HL-60 (cell line): ENCODE results near the gene NELFB.

ENCODE experiments used
- CTCF ChIP-seq: IDR thresholded peaks from one replicate; pipeline ENCODE4 v1.5.1; 2011; ENCODE audit warnings: low read length, control low read depth, inconsistent platforms; ENCODE audit not compliant: insufficient read depth
- TF ChIP-seq, protein P1 (sequence below): IDR thresholded peaks from 2 replicates; pipeline ENCODE4 v1.6.1; 2012; ENCODE audit warnings: low read depth; ENCODE audit not compliant: insufficient replicate concordance

DNA sequence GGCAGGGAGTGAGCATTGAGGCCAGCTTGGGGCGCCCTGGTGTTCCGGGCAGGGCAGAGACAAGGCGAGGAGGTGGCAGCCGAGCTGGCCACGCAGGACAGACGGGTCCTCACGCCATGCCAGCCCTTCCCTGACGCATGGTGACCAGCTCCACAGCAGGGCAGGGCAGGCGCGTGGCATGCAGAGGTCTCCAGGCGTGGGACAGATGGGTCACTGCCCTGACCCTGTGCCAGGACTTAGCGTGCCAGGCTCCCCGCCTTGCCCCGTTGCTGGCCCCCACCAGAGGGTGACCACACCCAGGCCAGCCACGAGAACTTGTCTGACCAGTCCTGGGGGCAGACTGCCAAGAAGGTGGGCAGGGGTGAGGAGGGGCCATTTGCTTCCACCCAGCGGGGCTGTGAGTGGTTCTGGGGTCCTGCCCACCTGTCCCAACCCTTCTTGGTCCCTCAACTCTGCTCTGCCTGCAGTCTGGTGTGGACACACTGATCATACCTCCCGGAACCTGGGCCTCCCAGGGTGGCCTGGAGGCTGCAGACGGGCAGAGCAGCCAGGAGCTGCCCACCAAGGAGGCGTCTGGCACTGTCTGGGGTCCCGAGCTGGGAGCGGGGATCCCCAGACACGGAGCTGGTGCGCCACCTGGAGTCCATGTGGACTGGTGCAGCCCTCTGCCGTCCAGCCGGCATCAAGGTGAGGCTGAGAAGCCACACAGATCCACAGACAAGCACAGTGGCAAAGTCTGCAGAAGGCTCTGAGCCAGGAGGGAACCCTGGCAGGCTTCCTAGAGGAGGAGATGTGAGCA is 27.9 kb upstream of the NELFB start, which contains the start of gene RNF224:
- TF ChIP-seq CTCF = peak; percentile 95
- TF ChIP-seq, protein P1, sequence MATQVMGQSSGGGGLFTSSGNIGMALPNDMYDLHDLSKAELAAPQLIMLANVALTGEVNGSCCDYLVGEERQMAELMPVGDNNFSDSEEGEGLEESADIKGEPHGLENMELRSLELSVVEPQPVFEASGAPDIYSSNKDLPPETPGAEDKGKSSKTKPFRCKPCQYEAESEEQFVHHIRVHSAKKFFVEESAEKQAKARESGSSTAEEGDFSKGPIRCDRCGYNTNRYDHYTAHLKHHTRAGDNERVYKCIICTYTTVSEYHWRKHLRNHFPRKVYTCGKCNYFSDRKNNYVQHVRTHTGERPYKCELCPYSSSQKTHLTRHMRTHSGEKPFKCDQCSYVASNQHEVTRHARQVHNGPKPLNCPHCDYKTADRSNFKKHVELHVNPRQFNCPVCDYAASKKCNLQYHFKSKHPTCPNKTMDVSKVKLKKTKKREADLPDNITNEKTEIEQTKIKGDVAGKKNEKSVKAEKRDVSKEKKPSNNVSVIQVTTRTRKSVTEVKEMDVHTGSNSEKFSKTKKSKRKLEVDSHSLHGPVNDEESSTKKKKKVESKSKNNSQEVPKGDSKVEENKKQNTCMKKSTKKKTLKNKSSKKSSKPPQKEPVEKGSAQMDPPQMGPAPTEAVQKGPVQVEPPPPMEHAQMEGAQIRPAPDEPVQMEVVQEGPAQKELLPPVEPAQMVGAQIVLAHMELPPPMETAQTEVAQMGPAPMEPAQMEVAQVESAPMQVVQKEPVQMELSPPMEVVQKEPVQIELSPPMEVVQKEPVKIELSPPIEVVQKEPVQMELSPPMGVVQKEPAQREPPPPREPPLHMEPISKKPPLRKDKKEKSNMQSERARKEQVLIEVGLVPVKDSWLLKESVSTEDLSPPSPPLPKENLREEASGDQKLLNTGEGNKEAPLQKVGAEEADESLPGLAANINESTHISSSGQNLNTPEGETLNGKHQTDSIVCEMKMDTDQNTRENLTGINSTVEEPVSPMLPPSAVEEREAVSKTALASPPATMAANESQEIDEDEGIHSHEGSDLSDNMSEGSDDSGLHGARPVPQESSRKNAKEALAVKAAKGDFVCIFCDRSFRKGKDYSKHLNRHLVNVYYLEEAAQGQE = no peak
